ENCODE data around the gene WDR1.

Gene WDR1

DNA sequence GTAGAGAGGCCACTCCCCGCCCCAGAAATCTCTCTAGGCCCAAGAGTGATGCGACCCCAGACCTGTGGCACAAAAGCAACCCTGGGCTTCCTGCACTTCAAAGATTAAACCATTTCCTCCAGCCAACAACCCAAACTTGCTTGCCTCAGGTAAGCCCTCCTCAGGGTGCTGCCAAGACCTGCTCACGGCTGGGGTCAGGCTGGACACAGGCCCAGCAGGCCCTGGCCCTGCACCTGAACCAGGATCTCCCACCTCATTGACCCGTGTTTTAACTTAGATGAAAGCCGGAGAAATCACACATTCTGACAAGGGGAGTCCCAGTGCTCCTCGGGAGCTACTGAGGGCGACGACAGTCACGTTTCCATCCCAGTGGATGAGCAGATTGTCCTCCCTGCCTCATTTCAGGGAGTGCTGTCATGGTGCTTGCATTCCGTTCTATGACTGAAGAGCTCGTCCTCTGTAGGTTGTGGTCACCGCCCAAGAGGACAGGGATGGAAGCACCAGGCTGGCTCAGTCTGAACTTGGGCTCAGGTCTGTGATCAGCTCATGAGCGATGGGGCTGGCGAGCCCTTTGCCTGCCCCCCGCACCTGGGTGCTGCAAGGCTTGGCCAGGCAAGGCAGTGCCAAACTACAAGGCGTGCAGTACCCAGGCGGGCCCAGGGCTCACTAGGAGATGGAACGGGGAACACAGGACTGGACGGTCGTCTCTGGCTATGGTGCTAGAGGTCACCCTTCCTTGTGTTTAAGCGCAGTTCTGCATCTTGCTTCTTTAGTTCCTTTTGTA lies 25.9 kb downstream of the WDR1 start:
- Mint-ChIP-seq H3K27me3 (no peaks in the 10 kb centered on the region), H3K4me1 (ENCODE audit: low read depth) (peaks cover 49% of the 10 kb centered on the region), H3K27ac (peak overlapping the region; percentile 79), H3K4me3 (no peak overlapping the region), H3K9me3 (no peaks in the 10 kb centered on the region), H3K36me3 (ENCODE audit: low read depth) (peaks cover 83% of the 10 kb centered on the region)

DNA sequence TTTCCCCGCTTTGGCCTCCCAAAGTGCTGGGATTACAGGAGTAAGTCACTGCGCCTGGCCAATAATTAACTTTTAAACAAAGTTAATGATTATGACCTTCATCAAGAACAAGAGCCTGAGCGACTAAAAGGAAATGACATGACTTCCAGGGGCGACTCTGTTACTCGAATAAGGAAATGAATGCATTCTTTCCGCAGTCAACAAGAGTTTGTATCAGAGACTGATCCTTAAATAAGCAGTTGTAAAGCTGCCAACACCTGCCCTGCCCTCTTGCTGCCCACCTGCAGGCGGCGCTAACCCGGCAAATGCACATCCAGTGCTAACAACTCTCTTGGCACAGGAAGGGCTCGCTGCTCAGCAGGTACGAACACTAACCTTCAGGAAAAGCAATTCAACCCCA lies 27.3 kb downstream of the WDR1 start:
- Mint-ChIP-seq H3K27ac (peak overlapping the region; percentile 79), H3K4me1 (ENCODE audit: low read depth) (peaks cover 36% of the 10 kb centered on the region), H3K36me3 (ENCODE audit: low read depth) (peaks cover 85% of the 10 kb centered on the region), H3K9me3 (no peaks in the 10 kb centered on the region), H3K4me3 (no peak overlapping the region), H3K27me3 (no peaks in the 10 kb centered on the region)

DNA sequence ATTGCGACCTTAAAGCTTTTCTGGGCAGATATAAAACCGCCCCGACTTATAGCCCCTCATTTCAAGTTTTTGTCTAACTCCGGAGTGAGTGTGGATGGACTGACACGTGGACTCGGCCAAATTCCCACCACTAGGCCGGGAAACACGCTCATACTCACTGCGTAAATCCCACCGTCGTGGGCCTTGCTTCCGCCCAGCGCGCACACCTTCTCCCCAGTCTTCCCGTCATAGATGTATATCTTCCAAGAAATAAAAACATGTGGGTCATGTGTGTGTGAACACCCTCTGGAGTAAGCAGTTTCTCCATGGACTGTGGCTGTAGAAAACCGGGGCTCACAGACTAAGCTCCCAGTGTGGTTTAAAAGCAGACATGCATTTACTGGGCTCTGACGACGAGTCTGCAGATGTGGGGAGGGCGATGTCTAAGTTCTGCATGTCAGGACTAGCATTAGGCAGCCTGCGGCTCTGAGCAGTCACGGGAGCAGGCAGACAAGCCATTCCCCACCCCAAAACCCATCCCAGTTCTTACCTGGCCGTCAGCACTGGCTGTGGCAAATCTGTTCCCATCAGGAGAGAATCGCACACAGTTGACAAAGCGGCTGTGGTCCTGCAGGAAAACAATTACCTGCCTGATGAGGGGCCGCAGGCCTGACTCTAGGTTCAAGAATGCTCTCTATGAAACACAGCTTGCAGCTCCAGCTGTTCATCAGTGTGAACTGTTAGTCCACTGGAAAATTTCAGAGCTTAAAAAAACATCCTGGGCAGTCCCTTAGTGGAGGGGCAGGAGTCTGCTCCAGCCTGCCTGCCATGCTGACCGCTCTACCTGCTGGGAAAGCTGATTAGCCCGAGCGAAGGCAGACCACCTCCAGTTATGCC lies 28.2 kb downstream of the WDR1 start:
- peaks cover 26% of the 10 kb centered on the region for H3K4me1 Mint-ChIP-seq (ENCODE audit: low read depth)
- no peak overlapping the region for H3K4me3 Mint-ChIP-seq
- no peaks in the 10 kb centered on the region for H3K9me3 Mint-ChIP-seq
- peaks cover 86% of the 10 kb centered on the region for H3K36me3 Mint-ChIP-seq (ENCODE audit: low read depth)
- H3K27ac Mint-ChIP-seq: peak overlapping the region; percentile 52
- no peaks in the 10 kb centered on the region for H3K27me3 Mint-ChIP-seq

DNA sequence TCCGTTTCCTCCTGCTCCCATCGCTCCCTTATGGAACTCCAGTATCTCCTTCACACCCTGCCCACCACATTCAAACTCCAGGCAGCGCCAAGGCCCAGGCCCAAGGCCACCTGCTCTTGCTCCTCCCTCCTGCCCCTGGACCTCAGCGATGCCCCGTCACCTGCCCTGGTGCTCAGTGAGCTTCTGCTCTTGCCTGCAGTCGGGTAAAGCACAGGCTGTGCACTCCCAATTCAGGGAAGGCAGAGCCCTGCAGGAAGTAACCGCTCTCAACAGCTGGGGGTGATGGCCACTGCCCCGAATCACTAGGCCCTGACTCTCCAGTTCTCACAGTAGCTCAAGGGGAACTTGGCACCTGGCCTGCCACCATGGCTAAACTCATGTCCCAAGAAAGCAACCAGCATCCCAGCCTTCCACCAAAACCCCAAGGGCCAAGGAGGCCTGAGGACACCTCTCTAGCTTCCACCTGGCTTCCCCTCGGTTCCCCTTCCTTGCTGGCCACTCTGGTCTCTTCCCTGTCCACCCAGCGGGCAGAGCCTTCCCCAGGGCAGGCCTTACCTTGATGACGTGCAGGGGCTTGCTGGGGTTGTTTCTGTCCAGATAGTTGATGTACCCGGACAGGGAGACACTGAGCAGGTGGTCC lies 29.3 kb downstream of the WDR1 start:
- Mint-ChIP-seq H3K27me3 (no peaks in the 10 kb centered on the region), H3K36me3 (ENCODE audit: low read depth) (peaks cover 86% of the 10 kb centered on the region), H3K9me3 (no peaks in the 10 kb centered on the region), H3K4me1 (ENCODE audit: low read depth) (peaks cover 15% of the 10 kb centered on the region), H3K4me3 (no peak overlapping the region), H3K27ac (peak overlapping the region; percentile 16)

DNA sequence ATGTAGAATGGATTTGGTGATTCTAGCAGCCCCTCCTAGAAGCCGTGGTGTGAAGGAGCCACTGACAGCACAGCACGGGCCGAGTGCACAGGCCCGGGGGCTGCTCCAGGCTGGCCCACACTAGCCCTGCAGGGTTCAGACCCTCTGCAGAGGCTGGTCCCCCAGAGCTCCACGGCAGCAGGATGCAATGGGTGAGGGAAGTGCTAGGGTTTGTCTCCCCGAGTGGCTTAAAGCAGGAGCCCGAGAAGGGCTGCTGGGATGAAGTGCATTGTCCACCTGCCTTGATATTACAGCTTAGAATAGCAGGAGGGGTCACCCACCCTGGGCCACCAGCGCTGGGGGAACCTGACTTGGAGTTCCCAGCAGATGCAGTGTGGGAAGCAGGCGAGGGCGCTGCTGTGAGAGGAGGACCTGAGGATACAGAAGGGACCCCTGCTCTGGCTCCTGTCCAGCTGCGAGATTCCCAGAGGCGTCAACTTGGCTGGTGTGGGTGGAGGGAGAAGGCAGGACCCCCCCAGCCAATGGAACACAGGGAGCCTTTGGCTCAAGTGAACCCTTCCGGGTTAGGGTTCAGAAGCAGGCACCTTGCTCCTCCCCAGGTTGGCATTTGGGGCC lies 30.0 kb downstream of the WDR1 start:
- no peaks in the 10 kb centered on the region for H3K27me3 Mint-ChIP-seq
- H3K9me3 Mint-ChIP-seq: no peaks in the 10 kb centered on the region
- H3K27ac Mint-ChIP-seq: peak overlapping the region; percentile 16
- H3K4me3 Mint-ChIP-seq: no peak overlapping the region
- H3K4me1 Mint-ChIP-seq (ENCODE audit: low read depth): peaks cover 9% of the 10 kb centered on the region
- peaks cover 83% of the 10 kb centered on the region for H3K36me3 Mint-ChIP-seq (ENCODE audit: low read depth)

DNA sequence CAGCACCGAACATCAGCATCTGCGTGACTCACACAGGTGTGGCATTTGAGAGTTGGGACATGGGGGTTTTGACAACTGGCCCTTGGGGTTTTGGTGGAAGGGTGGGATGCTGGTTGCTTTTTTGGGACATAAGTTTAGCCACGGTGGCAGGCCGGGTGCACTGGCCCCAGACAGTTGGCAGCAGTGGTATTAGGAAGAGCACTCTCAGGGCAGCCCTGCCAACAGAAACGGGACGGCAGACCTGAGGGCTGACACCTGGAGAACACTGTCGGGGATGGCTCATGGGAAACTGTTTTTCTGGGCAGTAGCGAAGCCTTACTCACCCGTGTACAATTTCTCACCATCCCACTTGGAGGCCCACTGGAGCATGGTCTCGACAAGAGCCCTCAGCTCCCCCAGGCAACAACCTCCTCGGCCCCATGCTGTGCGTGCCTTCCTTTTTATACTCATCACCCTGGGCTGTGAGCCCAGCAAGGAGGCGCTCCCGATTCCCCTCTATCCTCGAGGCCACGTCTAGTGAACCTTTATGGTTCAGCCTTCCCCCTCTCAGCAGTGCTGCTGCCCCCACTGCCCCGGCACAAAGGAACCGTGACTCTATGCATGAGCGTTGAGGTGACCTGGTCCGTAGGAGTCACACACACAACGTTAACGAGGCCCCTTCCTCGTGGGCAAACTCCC lies 30.6 kb downstream of the WDR1 start:
- peaks cover 9% of the 10 kb centered on the region for H3K4me1 Mint-ChIP-seq (ENCODE audit: low read depth)
- no peaks in the 10 kb centered on the region for H3K27me3 Mint-ChIP-seq
- no peaks in the 10 kb centered on the region for H3K9me3 Mint-ChIP-seq
- H3K4me3 Mint-ChIP-seq: no peak overlapping the region
- peak overlapping the region; percentile 11 for H3K27ac Mint-ChIP-seq
- H3K36me3 Mint-ChIP-seq (ENCODE audit: low read depth): peaks cover 83% of the 10 kb centered on the region

DNA sequence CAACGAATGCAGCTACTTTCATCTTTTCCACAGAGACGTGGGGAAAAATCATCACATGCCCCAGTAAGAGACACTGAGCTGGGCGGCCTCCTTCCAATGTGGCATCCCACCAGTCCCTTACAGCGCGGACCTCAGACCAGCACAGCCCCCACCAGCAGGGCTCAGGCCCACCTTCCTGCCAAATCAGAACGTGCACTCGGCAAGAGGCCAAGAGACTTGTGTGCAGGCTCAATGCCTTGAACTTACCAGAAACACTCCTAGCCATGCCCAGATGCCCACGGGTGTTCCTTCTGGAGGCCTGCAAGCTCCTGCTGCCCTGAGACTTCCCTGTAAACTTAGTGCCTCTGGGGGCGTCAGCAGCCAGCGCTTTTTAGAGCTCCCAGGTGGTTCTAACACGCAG lies 31.2 kb downstream of the WDR1 start:
- H3K36me3 Mint-ChIP-seq (ENCODE audit: low read depth): peaks cover 83% of the 10 kb centered on the region
- H3K4me3 Mint-ChIP-seq: no peak overlapping the region
- no peaks in the 10 kb centered on the region for H3K9me3 Mint-ChIP-seq
- no peaks in the 10 kb centered on the region for H3K27me3 Mint-ChIP-seq
- H3K27ac Mint-ChIP-seq: peak overlapping the region; percentile 26
- H3K4me1 Mint-ChIP-seq (ENCODE audit: low read depth): peaks cover 4% of the 10 kb centered on the region

DNA sequence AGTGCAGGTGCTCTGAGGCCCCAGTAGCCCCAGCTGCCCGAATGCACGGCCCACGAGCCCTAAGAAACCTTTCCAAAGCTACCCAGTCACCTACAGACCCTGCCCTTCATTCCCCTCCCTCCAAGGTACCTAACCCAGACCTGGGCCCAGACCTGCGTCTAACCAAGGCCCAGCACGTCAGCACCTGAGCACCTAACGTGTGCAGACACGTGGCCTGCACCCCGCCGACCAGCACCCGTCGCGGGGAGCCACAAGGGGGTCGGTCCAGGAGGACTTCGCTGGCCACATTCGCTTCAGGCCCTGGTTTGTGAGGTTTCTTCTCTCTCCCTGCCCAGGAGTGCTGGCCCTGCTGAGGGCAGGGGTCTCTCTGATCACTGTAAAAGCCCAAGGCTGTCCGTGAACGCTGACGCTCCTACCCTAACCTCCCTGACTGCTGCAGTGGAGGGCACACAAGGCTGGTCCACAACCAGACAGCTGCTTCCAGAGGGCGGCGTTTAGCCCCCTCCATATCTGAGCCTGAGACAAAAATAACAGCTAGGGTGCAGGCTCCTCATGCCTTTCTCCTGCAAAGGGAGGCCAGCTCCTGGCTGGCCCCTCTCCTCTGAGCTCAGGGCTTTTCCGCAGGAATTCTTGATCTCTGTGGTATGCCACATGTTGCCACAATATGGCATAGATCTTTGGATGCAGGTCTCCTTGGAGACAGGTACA lies 31.8 kb downstream of the WDR1 start:
- H3K27me3 Mint-ChIP-seq: no peaks in the 10 kb centered on the region
- H3K36me3 Mint-ChIP-seq (ENCODE audit: low read depth): peaks cover 80% of the 10 kb centered on the region
- no peaks in the 10 kb centered on the region for H3K4me1 Mint-ChIP-seq (ENCODE audit: low read depth)
- peak overlapping the region; percentile 31 for H3K27ac Mint-ChIP-seq
- H3K4me3 Mint-ChIP-seq: no peak overlapping the region
- no peaks in the 10 kb centered on the region for H3K9me3 Mint-ChIP-seq

DNA sequence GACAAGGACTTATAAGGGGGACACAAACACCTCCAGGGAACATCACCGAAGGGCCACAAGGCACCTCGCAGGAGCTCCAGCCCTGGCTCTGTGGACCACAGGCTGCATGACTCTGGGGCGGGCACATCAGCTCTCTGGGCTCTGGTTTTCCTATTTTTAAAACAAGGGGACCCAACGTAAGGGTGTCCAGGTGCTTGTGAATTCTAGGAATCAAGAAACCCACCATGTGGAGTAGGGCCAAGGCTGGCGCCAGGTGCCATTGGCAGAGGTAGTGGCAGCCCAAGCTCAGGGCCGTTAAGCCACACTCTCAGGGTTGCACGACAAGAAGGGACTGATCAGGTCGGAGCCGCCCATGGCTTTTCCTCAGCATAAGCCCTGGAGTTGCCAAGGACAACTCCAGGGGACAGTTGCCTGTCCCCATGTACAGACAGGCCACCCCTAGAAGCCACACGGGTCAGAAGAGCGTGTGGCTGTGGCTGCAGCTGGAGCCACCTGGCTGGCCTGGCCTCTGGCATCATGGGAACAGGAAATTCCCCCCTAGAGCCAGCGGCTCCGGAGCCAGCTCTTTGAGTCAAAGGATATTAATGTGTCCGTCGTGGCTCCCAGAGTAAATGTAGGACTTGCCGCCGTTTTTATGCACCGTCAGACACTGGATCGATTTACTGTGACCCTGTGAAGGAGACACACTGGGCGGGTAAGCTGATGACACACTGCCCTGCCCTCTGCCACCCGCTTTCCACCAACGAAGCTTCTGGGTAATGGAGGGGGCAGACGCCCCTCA lies 32.5 kb downstream of the WDR1 start:
- no peaks in the 10 kb centered on the region for H3K27me3 Mint-ChIP-seq
- H3K4me3 Mint-ChIP-seq: no peak overlapping the region
- H3K27ac Mint-ChIP-seq: peak overlapping the region; percentile 31
- H3K9me3 Mint-ChIP-seq: no peaks in the 10 kb centered on the region
- no peaks in the 10 kb centered on the region for H3K4me1 Mint-ChIP-seq (ENCODE audit: low read depth)
- peaks cover 82% of the 10 kb centered on the region for H3K36me3 Mint-ChIP-seq (ENCODE audit: low read depth)

DNA sequence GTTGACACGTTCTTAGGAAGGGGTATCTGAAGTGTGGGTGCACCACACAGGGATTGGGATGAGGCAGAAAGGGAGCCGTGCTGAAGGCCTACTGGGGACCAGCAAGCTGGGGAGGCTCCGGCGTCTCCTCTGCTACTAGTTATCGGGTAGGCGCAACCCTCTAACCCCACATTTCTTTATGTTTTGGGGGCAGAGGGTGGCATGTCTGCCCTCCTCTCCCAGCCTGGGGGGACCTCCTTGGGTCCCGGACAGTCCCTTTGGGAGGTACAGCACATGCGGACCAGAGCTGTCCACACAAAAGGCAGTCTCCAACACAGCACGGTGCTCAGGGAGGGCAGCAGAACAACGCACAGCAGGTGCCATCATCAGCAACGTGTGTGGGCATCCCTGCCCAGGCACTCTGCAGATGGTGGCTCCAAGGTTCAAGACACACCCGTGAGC lies 33.2 kb downstream of the WDR1 start:
- Mint-ChIP-seq H3K4me1 (ENCODE audit: low read depth) (no peaks in the 10 kb centered on the region), H3K36me3 (ENCODE audit: low read depth) (peaks cover 82% of the 10 kb centered on the region), H3K9me3 (no peaks in the 10 kb centered on the region), H3K27me3 (no peaks in the 10 kb centered on the region), H3K4me3 (no peak overlapping the region), H3K27ac (no peak overlapping the region)

DNA sequence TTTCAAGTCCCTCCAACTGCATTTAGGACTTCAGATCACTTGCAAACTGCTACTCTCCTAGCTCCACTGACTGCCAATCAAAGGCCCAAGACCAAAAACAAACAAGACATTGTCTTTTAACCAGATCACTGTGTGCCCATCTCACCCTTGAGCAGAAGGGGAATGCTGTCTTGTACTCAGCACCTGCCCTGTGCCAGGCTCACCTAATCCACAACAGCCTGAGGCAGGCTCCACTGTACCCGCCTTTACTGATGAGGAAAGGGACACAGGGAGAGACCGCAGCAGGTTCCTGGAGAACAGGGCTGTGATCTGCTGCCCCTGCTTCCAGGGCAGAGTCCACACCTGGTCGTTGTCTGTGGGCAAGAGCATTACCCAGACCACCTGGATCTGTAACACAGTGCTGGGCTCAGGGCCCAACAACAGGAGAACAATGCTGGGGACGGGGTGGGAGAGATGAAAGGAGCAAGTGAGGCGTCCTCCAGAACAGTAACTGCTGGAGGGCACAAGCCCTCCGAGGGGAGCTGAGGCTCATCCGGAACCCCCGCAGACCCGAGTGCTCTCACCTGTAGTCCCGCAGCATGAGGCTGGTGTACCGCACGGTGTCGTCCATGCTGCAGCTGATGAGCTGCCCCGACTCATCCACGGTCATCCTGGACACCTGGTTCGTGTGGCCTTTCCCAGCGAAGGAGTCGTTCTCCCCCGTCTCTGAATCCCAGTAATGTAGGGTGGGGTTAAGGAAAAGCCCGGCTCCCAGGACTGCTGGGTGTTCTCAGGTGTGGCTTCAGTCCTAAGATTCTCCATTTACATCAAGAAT lies 33.9 kb downstream of the WDR1 start:
- no peak overlapping the region for H3K4me3 Mint-ChIP-seq
- H3K27me3 Mint-ChIP-seq: no peaks in the 10 kb centered on the region
- H3K4me1 Mint-ChIP-seq (ENCODE audit: low read depth): no peaks in the 10 kb centered on the region
- peak overlapping the region; percentile 67 for H3K27ac Mint-ChIP-seq
- no peaks in the 10 kb centered on the region for H3K9me3 Mint-ChIP-seq
- H3K36me3 Mint-ChIP-seq (ENCODE audit: low read depth): peaks cover 82% of the 10 kb centered on the region

DNA sequence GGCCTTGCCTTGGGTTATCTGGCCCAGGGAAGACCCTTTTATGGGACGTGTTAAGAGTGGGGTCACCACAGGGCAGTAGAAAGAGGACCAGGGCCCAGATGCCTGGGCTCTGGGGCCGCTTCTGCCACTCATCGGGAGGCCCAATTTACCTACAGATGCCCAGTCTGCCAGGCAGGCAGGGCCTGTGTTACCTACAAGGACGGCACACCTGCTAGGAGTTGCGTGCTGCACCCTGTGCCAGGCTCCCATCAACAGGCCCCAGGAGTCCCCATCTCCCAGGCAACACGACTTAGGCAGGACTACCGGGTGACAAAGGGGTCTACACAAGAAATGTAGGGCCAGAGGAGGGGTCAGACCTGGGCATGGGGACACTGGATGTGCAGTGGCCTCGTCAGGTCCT lies 34.6 kb downstream of the WDR1 start:
- Mint-ChIP-seq H3K27me3 (no peaks in the 10 kb centered on the region), H3K9me3 (no peaks in the 10 kb centered on the region), H3K36me3 (ENCODE audit: low read depth) (peaks cover 82% of the 10 kb centered on the region), H3K27ac (peak overlapping the region; percentile 67), H3K4me1 (ENCODE audit: low read depth) (no peaks in the 10 kb centered on the region), H3K4me3 (no peak overlapping the region)

DNA sequence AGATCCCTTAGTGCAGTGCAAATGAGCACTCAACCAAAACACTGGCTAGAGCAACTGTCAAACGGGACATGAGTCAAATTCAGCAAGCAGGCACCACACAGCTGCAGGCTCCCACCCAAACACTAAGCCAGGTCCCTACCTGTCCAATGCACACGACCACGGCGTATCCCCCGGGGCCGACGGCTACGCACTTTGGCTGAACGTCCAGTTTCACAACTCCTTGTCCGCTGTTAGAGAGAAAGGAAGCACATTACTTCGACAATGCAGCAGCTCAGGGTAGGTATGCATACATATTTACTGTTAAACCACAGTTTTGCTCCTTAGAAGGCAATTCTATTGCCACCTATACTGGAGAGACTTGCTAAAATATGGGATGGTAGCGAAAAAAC lies 35.4 kb downstream of the WDR1 start:
- Mint-ChIP-seq H3K36me3 (ENCODE audit: low read depth) (peaks cover 85% of the 10 kb centered on the region), H3K4me3 (no peak overlapping the region), H3K27ac (no peak overlapping the region), H3K4me1 (ENCODE audit: low read depth) (no peaks in the 10 kb centered on the region), H3K27me3 (no peaks in the 10 kb centered on the region), H3K9me3 (no peaks in the 10 kb centered on the region)
